GM19452 (cell line): ENCODE measurements around the gene CYRIA.

Experiments
- ATAC-seq: cut with Tn5 transposase; IDR thresholded peaks from one replicate; pipeline ENCODE4 v1.9.1; 2021; ENCODE audit not compliant: unreplicated experiment

Gene CYRIA

GRCh38 chr2:16671760-16672159, 6.1 kb upstream of the CYRIA start:
- ATAC-seq, result no peak

GRCh38 chr2:16669388-16669787, 3.8 kb upstream of the CYRIA start:
- no peak for ATAC-seq

GRCh38 chr2:16666449-16666801, 791 bp upstream of the CYRIA start:
- no peak for ATAC-seq

- ATAC-seq, result no peak
Measured at GRCh38 chr2:16664809-16665747, 556 bp downstream of the CYRIA start.

- ATAC-seq, result no peak
Measured at GRCh38 chr2:16664052-16664731, 1.4 kb downstream of the CYRIA start.

GRCh38 chr2:16663121-16663905, 2.3 kb downstream of the CYRIA start:
- ATAC-seq, result no peak

- ATAC-seq, result no peak
Measured at GRCh38 chr2:16661936-16662839, 3.4 kb downstream of the CYRIA start.

GRCh38 chr2:16661526-16661925, 4.1 kb downstream of the CYRIA start:
- no peak for ATAC-seq

- no peak for ATAC-seq
Measured at GRCh38 chr2:16660556-16660955, 5.1 kb downstream of the CYRIA start.

- ATAC-seq, result no peak
Measured at GRCh38 chr2:16660114-16660513, 5.5 kb downstream of the CYRIA start.

GRCh38 chr2:16658076-16658739, 7.4 kb downstream of the CYRIA start:
- ATAC-seq, result no peak

GRCh38 chr2:16657671-16658070, 8.0 kb downstream of the CYRIA start:
- no peak for ATAC-seq

- peak; percentile 73 for ATAC-seq
Measured at GRCh38 chr2:16656784-16657391, 8.7 kb downstream of the CYRIA start.

GRCh38 chr2:16655905-16656642, 9.6 kb downstream of the CYRIA start:
- no peak for ATAC-seq

- no peak for ATAC-seq
Measured at GRCh38 chr2:16655445-16655837, 10.2 kb downstream of the CYRIA start.

GRCh38 chr2:16654833-16655444, 10.7 kb downstream of the CYRIA start:
- no peak for ATAC-seq

- peak; percentile 47 for ATAC-seq
Measured at GRCh38 chr2:16653799-16654198, 11.8 kb downstream of the CYRIA start.

- no peak for ATAC-seq
Measured at GRCh38 chr2:16653083-16653375, 12.6 kb downstream of the CYRIA start.
